Left lung (tissue), 14 donors: ENCODE results near the gene AK9. TPM values are rescaled to one million over a fixed set of nuclear protein-coding genes. Genes with fewer than 3 reads are reported as not detected.

ENCODE experiments used
- ATAC-seq: fragments of 200-7000 bp; cut with Tn5 transposase; one replicate; pipeline ENCODE4 v1.9.1; 2020; ENCODE audit warnings: moderate library complexity
- DNase-seq, 4 donors: peaks; one replicate each; pipeline ENCODE4 v3.0.0-alpha.2; 2013 to 2020
- H3K27ac ChIP-seq, 2 donors: fragments of 200-600 bp; sonication (generic) in 1 of 2; one replicate each; pipeline versions ENCODE4 v1.5.0 to v1.8.0; 2020 to 2021
- H3K27me3 ChIP-seq, 2 donors: fragments of 200-600 bp; sonication (generic) in 1 of 2; one replicate each; pipeline versions ENCODE4 v1.5.0 to v1.8.0; 2020 to 2021
- H3K36me3 ChIP-seq, 2 donors: fragments of 200-600 bp; sonication (generic) in 1 of 2; one replicate each; pipeline versions ENCODE4 v1.5.0 to v1.8.0; 2020 to 2021
- H3K4me1 ChIP-seq, 2 donors: fragments of 200-600 bp; one replicate each; pipeline ENCODE4 v1.8.0; 2021
- H3K4me3 ChIP-seq, 2 donors: fragments of 200-600 bp; sonication (generic) in 1 of 2; one replicate each; pipeline versions ENCODE4 v1.5.0 to v1.8.0; 2020 to 2021; ENCODE audit warnings: mild to moderate bottlenecking in 1 of 2
- H3K9me3 ChIP-seq, 2 donors: fragments of 200-600 bp; sonication (generic) in 1 of 2; one replicate each; pipeline versions ENCODE4 v1.5.0 to v1.8.0; 2020 to 2021
- intact Hi-C, 2 donors: fragments of 100-400 bp; cut with DNase I; formaldehyde crosslinking; loops; one replicate each; pipeline versions ENCODE4 v1.11.2 to v1.14.2; 2022
- long read RNA-seq, 12 donors: library from polyadenylated mRNA in 2 of 12; unstranded in 2 of 12; transcript quantifications; one replicate each; pipeline ENCODE4 v2.0.0 and lab custom pipeline, GENCODE V29; 2019 to 2026
- polyA plus RNA-seq, 6 donors: library from polyadenylated mRNA; unstranded; fragments of 120-200 nt; gene quantifications; one replicate each; pipeline ENCODE4 v1.2.1, GENCODE V29; 2013; ENCODE audit not compliant: insufficient read length in 6 of 6
- total RNA-seq, 2 donors: library from RNA; stranded (reverse); fragmentation: NEBNext Ultra II Directional; extraction: Animal tissue kit (Norgen Biotek cat#: 25700); gene quantifications; one replicate each; pipeline ENCODE4 v1.2.1, GENCODE V29; 2021
- TF ChIP-seq, protein P1 (sequence below), 2 donors: fragments of 200-600 bp; sonication (generic) in 1 of 2; IDR thresholded peaks; one replicate each; pipeline versions ENCODE4 v1.5.0 to v1.8.0; 2021; ENCODE audit warnings: antibody characterized with exemption in 2 of 2
- donor health status: DM: no; HTN: yes; CAD: no.
- donor health status: DM: no; HTN: no; CAD: no.

AK9 gene
- 1 to 10 TPM; 4.6 to 8.0 TPM for total RNA-seq
- 10 to 100 TPM; 12.1 to 18.1 (median 14.8) TPM for polyA plus RNA-seq
- long read RNA-seq, donor 1, partial matches to known transcripts: 0 of 1 reads
- long read RNA-seq, donor 1, other reads (novel, unspliced or antisense): 0 of 1 reads
- long read RNA-seq, donor 2, partial matches to known transcripts: 0 of 1 reads
- long read RNA-seq, donor 2, other reads (novel, unspliced or antisense): 0 of 1 reads
- long read RNA-seq, donor 3: 0 reads
- long read RNA-seq, donor 4, partial matches to known transcripts: 3 of 3 reads
- long read RNA-seq, donor 4, other reads (novel, unspliced or antisense): 0 of 3 reads
- long read RNA-seq, donor 5, partial matches to known transcripts: 0 of 1 reads
- long read RNA-seq, donor 5, other reads (novel, unspliced or antisense): 0 of 1 reads
- long read RNA-seq, donor 6: 0 reads
- long read RNA-seq, donor 7, partial matches to known transcripts: 0 of 1 reads
- long read RNA-seq, donor 7, other reads (novel, unspliced or antisense): 0 of 1 reads
- long read RNA-seq, donor 8, partial matches to known transcripts: 0 of 2 reads
- long read RNA-seq, donor 8, other reads (novel, unspliced or antisense): 0 of 2 reads
- long read RNA-seq, donor 9: 0 reads
- long read RNA-seq, donor 10, partial matches to known transcripts: 3 of 3 reads
- long read RNA-seq, donor 10, other reads (novel, unspliced or antisense): 0 of 3 reads
- long read RNA-seq, donor 11: 0 reads
- long read RNA-seq, donor 12: 0 reads

- peak within 1 kb of the TSS; percentile 89 to 95 for H3K27ac ChIP-seq
- DNase-seq (peak; percentile 85 to 98 (median 96)), ATAC-seq (peak; percentile 99)
- H3K9me3 ChIP-seq: no peaks in the 10 kb centered on the region
- TF ChIP-seq, protein P1, sequence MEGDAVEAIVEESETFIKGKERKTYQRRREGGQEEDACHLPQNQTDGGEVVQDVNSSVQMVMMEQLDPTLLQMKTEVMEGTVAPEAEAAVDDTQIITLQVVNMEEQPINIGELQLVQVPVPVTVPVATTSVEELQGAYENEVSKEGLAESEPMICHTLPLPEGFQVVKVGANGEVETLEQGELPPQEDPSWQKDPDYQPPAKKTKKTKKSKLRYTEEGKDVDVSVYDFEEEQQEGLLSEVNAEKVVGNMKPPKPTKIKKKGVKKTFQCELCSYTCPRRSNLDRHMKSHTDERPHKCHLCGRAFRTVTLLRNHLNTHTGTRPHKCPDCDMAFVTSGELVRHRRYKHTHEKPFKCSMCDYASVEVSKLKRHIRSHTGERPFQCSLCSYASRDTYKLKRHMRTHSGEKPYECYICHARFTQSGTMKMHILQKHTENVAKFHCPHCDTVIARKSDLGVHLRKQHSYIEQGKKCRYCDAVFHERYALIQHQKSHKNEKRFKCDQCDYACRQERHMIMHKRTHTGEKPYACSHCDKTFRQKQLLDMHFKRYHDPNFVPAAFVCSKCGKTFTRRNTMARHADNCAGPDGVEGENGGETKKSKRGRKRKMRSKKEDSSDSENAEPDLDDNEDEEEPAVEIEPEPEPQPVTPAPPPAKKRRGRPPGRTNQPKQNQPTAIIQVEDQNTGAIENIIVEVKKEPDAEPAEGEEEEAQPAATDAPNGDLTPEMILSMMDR (IDR thresholded peaks at IDR 0.05): no peak
- no peaks in the 10 kb centered on the region for H3K27me3 ChIP-seq
- peaks cover 0 to 43% of the 10 kb centered on the region in 2 donors for H3K4me1 ChIP-seq
- no peaks in the 10 kb centered on the region for H3K36me3 ChIP-seq
- intact Hi-C loops: no loop called here
- peak within 1 kb of the TSS; percentile 78 to 83 for H3K4me3 ChIP-seq
These were observed at the start of gene AK9, which contains the start of gene FIG4 for GRCh38 chr6:109690737-109691621. AK9 (minus strand) TSS chr6:109691202; CDS start chr6:109675745, 15,457 bp downstream. FIG4 (plus strand) TSS chr6:109691296; CDS start chr6:109691436, 140 bp downstream.

DNA sequence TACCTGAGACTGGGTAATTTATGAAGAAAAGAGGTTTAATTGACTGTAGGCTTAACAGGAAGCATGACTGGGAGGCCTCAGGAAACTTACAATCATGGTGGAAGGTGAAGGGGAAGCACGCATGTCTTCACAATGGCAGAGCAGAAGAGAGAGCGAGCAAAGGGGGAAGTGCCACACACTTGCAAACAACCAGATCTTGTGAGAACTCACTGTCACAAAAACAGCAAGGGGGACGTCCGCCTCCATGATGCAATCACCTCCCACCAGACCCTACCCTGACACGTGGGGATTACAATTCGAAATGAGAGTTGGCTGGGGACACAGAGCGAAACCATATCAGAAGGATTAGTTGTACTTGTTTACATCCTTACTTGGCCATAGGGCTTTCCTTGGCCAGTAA is 49.8 kb upstream of the AK9 start:
- Histone ChIP-seq H3K4me3 (no peak overlapping the region), H3K27ac (peak overlapping the region in 1 of 2 donors; percentile 81), H3K9me3 (no peaks in the 10 kb centered on the region), H3K4me1 (no peaks in the 10 kb centered on the region), H3K36me3 (peaks cover 0 to 58% of the 10 kb centered on the region in 2 donors), H3K27me3 (no peaks in the 10 kb centered on the region)
- ATAC-seq: peak; percentile 41
- peak in 2 of 4 donors; percentile 31 to 69 for DNase-seq
- intact Hi-C loops: no loop called here
- TF ChIP-seq, protein P1 (IDR thresholded peaks at IDR 0.05): no peak

GRCh38 chr6:109739686-109740085 is 48.7 kb upstream of the AK9 start:
- Histone ChIP-seq H3K27ac (peak overlapping the region in 1 of 2 donors; percentile 81), H3K4me1 (no peaks in the 10 kb centered on the region), H3K4me3 (no peak overlapping the region), H3K9me3 (no peaks in the 10 kb centered on the region), H3K27me3 (no peaks in the 10 kb centered on the region), H3K36me3 (peaks cover 0 to 68% of the 10 kb centered on the region in 2 donors)
- TF ChIP-seq, protein P1 (IDR thresholded peaks at IDR 0.05): no peak
- intact Hi-C loops: no loop called here
- ATAC-seq (no peak), DNase-seq (peak in 1 of 4 donors; percentile 34)

DNA sequence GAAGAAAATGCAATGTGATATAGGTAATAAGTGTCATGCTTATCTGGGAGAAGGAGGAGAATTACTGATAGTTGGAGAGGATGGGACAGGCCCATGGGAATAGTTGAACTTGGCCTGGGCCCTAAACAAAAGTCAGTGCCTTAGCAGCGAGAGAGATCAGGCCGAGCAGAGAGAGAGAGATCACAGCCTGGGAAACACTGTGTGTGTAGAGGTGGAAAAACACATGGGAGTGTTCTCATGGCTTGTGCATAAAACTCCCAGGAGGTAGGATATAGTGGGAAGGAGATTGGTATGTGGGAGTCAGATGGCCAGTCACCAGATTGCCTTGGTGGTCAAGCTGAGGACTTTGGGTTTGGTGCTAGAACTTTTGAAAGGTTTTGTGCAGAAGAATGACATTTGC is 47.7 kb upstream of the AK9 start:
- Histone ChIP-seq H3K4me3 (no peak overlapping the region), H3K27ac (no peak overlapping the region), H3K36me3 (peaks cover 0 to 60% of the 10 kb centered on the region in 2 donors), H3K9me3 (no peaks in the 10 kb centered on the region), H3K27me3 (no peaks in the 10 kb centered on the region), H3K4me1 (no peaks in the 10 kb centered on the region)
- DNase-seq: no peak
- TF ChIP-seq, protein P1 (IDR thresholded peaks at IDR 0.05): no peak
- intact Hi-C loops: no loop called here
- no peak for ATAC-seq
